Neural cell (in vitro differentiated cells): Measurements from ENCODE around the gene NCOA3.

Experiments
- CTCF ChIP-seq: fragments of 450-650 bp; IDR thresholded peaks from 2 replicates; pipeline ENCODE4 v1.5.1; 2014; ENCODE audit warnings: antibody characterized with exemption, mild to moderate bottlenecking, moderate library complexity; ENCODE audit not compliant: poor library complexity, severe bottlenecking
- EP300 ChIP-seq: fragments of 450-650 bp; conservative IDR thresholded peaks from 2 replicates; pipeline ENCODE4 v1.6.1; 2014; ENCODE audit warnings: antibody characterized with exemption, mild to moderate bottlenecking, moderate library complexity; ENCODE audit not compliant: poor library complexity, severe bottlenecking
- EZH2 ChIP-seq: fragments of 200-600, 300-800 bp; shearing (Covaris generic), sonication (generic); IDR thresholded peaks from 2 replicates; pipeline ENCODE4 v1.6.1; 2014; ENCODE audit warnings: antibody characterized with exemption, low read length, borderline replicate concordance, mild to moderate bottlenecking; ENCODE audit not compliant: insufficient read depth, poor library complexity, severe bottlenecking
- MXI1 ChIP-seq: fragments of 450-650 bp; conservative IDR thresholded peaks from 2 replicates; pipeline ENCODE4 v1.6.1; 2014; ENCODE audit warnings: antibody characterized with exemption, mild to moderate bottlenecking; ENCODE audit not compliant: poor library complexity, severe bottlenecking
- POLR2AphosphoS5 ChIP-seq: IDR thresholded peaks from 2 replicates; pipeline ENCODE4 v1.6.1; 2012
- REST ChIP-seq: IDR thresholded peaks from 2 replicates; pipeline ENCODE4 v1.6.1; 2012; ENCODE audit warnings: borderline replicate concordance
- TAF1 ChIP-seq: IDR thresholded peaks from 2 replicates; pipeline ENCODE4 v1.6.1; 2012; ENCODE audit warnings: low read depth

- TF ChIP-seq CTCF (no peak), EZH2 (no peak), REST (no peak), EP300 (no peak), POLR2AphosphoS5 (no peak), TAF1 (no peak), MXI1 (no peak)
Measured at GRCh38 chr20:47614703-47615309, 113.1 kb downstream of the NCOA3 start.
